MCF 10A (cell line): ENCODE results near the gene OR2D3. TPM values are rescaled to one million over a fixed set of nuclear protein-coding genes. Genes with fewer than 3 reads are reported as not detected.

Source experiments
- Bru-seq: library from RNA; stranded (reverse); fragments of 400-500 nt; gene quantifications from one replicate; lab custom pipeline; 2021; lab: Mats Ljungman, UMichigan
- BruChase-seq, 2 experiments: library from RNA; stranded (reverse); fragments of 400-500 nt; gene quantifications; one replicate each; lab custom pipeline; 2021; lab: Mats Ljungman, UMichigan
- BruUV-seq: library from RNA; stranded (reverse); fragments of 400-500 nt; replicated peaks from 2 replicates; lab custom pipeline; 2021; lab: Mats Ljungman, UMichigan
- CTCF ChIA-PET: fragments of 300-600 bp; sonication (Branson Sonifier 250); formaldehyde crosslinking; extraction: SDS; loops from one replicate; lab custom pipeline; 2021; ENCODE audit warnings: antibody characterized with exemption, inconsistent platforms; lab: Yijun Ruan, JAX
- POLR2A ChIA-PET: fragments of 300-600, 350-650 bp; sonication (Branson Sonifier 250); formaldehyde crosslinking; extraction: SDS; loops from one replicate; lab custom pipeline; 2020; ENCODE audit warnings: antibody characterized with exemption, inconsistent platforms; lab: Yijun Ruan, JAX
- DNase-seq: peaks from one replicate; pipeline ENCODE4 v3.0.0-alpha.2; 2018; ENCODE audit not compliant: unreplicated experiment
- H3K27ac Mint-ChIP-seq: one replicate; pipeline ENCODE4 v1.8.0; 2022; ENCODE audit warnings: mild to moderate bottlenecking, low read depth, mixed read lengths; ENCODE audit not compliant: unreplicated experiment
- H3K27me3 Mint-ChIP-seq: one replicate; pipeline ENCODE4 v1.8.0; 2022; ENCODE audit warnings: mixed read lengths; ENCODE audit not compliant: insufficient read depth, unreplicated experiment
- H3K36me3 Mint-ChIP-seq: one replicate; pipeline ENCODE4 v1.8.0; 2022; ENCODE audit warnings: mild to moderate bottlenecking, moderate library complexity, mixed read lengths; ENCODE audit not compliant: insufficient read depth, unreplicated experiment
- H3K4me1 Mint-ChIP-seq: one replicate; pipeline ENCODE4 v1.8.0; 2022; ENCODE audit warnings: mixed read lengths; ENCODE audit not compliant: insufficient read depth, unreplicated experiment
- H3K4me3 Mint-ChIP-seq: one replicate; pipeline ENCODE4 v1.8.0; 2022; ENCODE audit warnings: mild to moderate bottlenecking, moderate library complexity, mixed read lengths; ENCODE audit not compliant: unreplicated experiment
- H3K9me3 Mint-ChIP-seq: one replicate; pipeline ENCODE4 v1.8.0; 2022; ENCODE audit warnings: mixed read lengths; ENCODE audit not compliant: unreplicated experiment
- CTCF ChIP-seq: fragments of 200-600 bp; IDR thresholded peaks from one replicate; pipeline ENCODE4 v1.8.0; 2022; ENCODE audit warnings: antibody characterized with exemption, mild to moderate bottlenecking; ENCODE audit not compliant: unreplicated experiment
- intact Hi-C: fragments of 100-400 bp; cut with micrococcal nuclease; formaldehyde crosslinking; loops from 2 replicates; pipeline ENCODE4 v1.14.1; 2022
- long read RNA-seq: library from polyadenylated mRNA; stranded (forward); transcript quantifications from one replicate; pipeline ENCODE4 v2.0.0, GENCODE V29; 2022
- total RNA-seq: library from RNA; stranded (reverse); gene quantifications from 2 replicates; pipeline ENCODE4 v1.2.3, GENCODE V29; 2022

Gene OR2D3
- total RNA-seq = not detected in 2 replicates
- not detected for Bru-seq, nascent RNA
- BruChase-seq, experiment 1, labeled RNA remaining after a 6-hour chase = not detected
- not detected for BruChase-seq, experiment 2, labeled RNA remaining after a 2-hour chase
- long read RNA-seq = 0 reads

- CTCF ChIA-PET = interaction anchor here (0.8 kb wide), 1 partner anchor 108 kb away, joined by 3 read pairs; no protein-coding TSS in a partner anchor
- Mint-ChIP-seq H3K4me1 (peaks cover 4% of the 10 kb centered on the region), H3K27ac (no peak within 1 kb of the TSS), H3K36me3 (no peaks in the 10 kb centered on the region), H3K27me3 (no peaks in the 10 kb centered on the region), H3K4me3 (no peak within 1 kb of the TSS), H3K9me3 (no peaks in the 10 kb centered on the region)
- POLR2A ChIA-PET = no interaction called here
- no TSS peak for BruUV-seq
- no peak for DNase-seq
- intact Hi-C loops = no loop called here
- TF ChIP-seq CTCF = no peak
These were observed at the start of gene OR2D3 for GRCh38 chr11:6920702-6921101. Gene OR2D3, plus strand, starts transcription at chr11:6921002. Its CDS starts 0 bp downstream, at chr11:6921002.

GRCh38 chr11:6871278-6871677, 49.5 kb upstream of the OR2D3 start:
- CTCF ChIA-PET = interaction anchor here (1.0 kb wide), 1 partner anchor 59 kb away, joined by 6 read pairs; no protein-coding TSS in a partner anchor
- Mint-ChIP-seq H3K4me3 (no peak overlapping the region), H3K27ac (no peak overlapping the region), H3K4me1 (no peaks in the 10 kb centered on the region), H3K36me3 (peaks cover 5% of the 10 kb centered on the region), H3K9me3 (no peaks in the 10 kb centered on the region), H3K27me3 (no peaks in the 10 kb centered on the region)
- BruUV-seq = no TSS peak
- TF ChIP-seq CTCF = no peak
- no peak for DNase-seq
- intact Hi-C loops = no loop called here
- POLR2A ChIA-PET = no interaction called here

- TF ChIP-seq CTCF = no peak
- no peaks in the 10 kb centered on the region for H3K36me3 Mint-ChIP-seq
- H3K4me3 Mint-ChIP-seq = no peak overlapping the region
- peaks cover 8% of the 10 kb centered on the region for H3K9me3 Mint-ChIP-seq
- H3K4me1 Mint-ChIP-seq = no peaks in the 10 kb centered on the region
- H3K27me3 Mint-ChIP-seq = no peaks in the 10 kb centered on the region
- H3K27ac Mint-ChIP-seq = no peak overlapping the region
- ChIA-PET POLR2A (no interaction called here), CTCF (no interaction called here)
- intact Hi-C loops = no loop called here
- BruUV-seq = no TSS peak
- no peak for DNase-seq
These were observed 45.0 kb upstream of the OR2D3 start for GRCh38 chr11:6875761-6876160.

GRCh38 chr11:6876325-6876724, 44.5 kb upstream of the OR2D3 start, which contains the start of gene OR10A4:
Gene OR10A4, plus strand, starts transcription at chr11:6876625. Its CDS starts 23 bp downstream, at chr11:6876648.
- intact Hi-C loops = no loop called here
- ChIA-PET POLR2A (no interaction called here), CTCF (interaction anchor here (0.9 kb wide), 1 partner anchor 119 kb away, joined by 5 read pairs; no protein-coding TSS in a partner anchor)
- no peaks in the 10 kb centered on the region for H3K27me3 Mint-ChIP-seq
- H3K9me3 Mint-ChIP-seq = peaks cover 8% of the 10 kb centered on the region
- no peak within 1 kb of the TSS for H3K27ac Mint-ChIP-seq
- no peaks in the 10 kb centered on the region for H3K4me1 Mint-ChIP-seq
- H3K4me3 Mint-ChIP-seq = no peak within 1 kb of the TSS
- H3K36me3 Mint-ChIP-seq = no peaks in the 10 kb centered on the region
- no peak for DNase-seq
- no peak for TF ChIP-seq CTCF
- no TSS peak for BruUV-seq
